Measurements from ENCODE around the gene TAOK3.
"Not testable (repeated sequence)": the region's sequence is repeated elsewhere in the genome, so short reads cannot be mapped to it uniquely, and the experiment has no call there.

Gene TAOK3

DNA sequence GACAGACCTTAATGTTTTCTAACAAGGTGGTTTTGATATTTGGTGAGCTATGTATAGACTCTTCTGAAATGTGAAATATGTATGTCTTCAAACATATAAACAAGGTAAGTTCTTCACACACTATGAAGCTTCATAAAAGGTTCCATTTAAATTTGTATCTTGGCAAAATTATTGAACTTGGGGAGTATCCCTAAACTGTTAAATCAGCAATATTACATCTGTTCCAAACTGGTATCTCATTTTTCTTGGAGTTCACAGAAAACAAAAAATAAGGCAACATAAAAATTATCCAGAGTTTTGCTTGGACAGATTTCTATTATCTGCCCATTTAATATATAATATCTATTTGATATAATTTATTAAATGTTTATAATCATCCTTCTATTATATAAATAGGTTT is 62.4 kb downstream of the TAOK3 start:
- Histone ChIP-seq H3K9ac (ENCODE audit: insufficient read length) (no peak overlapping the region), H3K9me3 (ENCODE audit: low read depth, low read length) (no peaks in the 10 kb centered on the region), H3K27ac (no peak overlapping the region), H3K4me3 (no peak overlapping the region), H3K36me3 (ENCODE audit: insufficient read depth, low read length) (no peaks in the 10 kb centered on the region)
- no peak for TF ChIP-seq EZH2 (IDR thresholded peaks at IDR 0.05)
- no peak for TF ChIP-seq POLR2AphosphoS5 (IDR thresholded peaks at IDR 0.05; ENCODE audit: borderline replicate concordance, low read depth, low read length)
- TF ChIP-seq FOXP2 (optimal IDR thresholded peaks at IDR 0.05; ENCODE audit: control extremely low read depth, extremely low read length, insufficient read depth) = no peak
- DNase-seq (ENCODE audit: low read depth, low spot score) = no peak

DNA sequence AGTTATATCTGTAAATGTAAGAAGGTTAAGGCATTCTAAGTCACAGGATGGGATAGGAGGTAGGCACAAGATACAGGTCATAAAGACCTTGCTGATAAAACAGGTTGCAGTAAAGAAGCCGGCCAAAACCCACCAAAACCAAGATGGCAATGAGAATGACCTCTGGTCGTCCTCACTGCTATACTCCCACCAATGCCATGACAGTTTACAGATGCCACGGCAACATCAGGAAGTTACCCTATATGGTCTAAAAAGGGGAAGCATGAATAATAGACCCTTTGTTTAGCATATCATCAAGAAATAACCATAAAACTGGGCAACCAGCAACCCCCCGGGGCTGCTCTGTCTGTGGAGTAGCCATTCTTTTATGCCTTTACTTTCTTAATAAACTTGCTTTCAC is 64.7 kb downstream of the TAOK3 start:
- not testable (repeated sequence) for H3K4me3 ChIP-seq; H3K9ac ChIP-seq (ENCODE audit: insufficient read length); H3K36me3 ChIP-seq (ENCODE audit: insufficient read depth, low read length); H3K27ac ChIP-seq; H3K9me3 ChIP-seq (ENCODE audit: low read depth, low read length); DNase-seq (ENCODE audit: low read depth, low spot score)

GRCh38 chr12:118307069-118307954 is 65.4 kb downstream of the TAOK3 start:
- Histone ChIP-seq H3K4me3 (no peak overlapping the region), H3K36me3 (ENCODE audit: insufficient read depth, low read length) (no peaks in the 10 kb centered on the region), H3K27ac (no peak overlapping the region), H3K9me3 (ENCODE audit: low read depth, low read length) (no peaks in the 10 kb centered on the region), H3K9ac (ENCODE audit: insufficient read length) (no peak overlapping the region)
- TF ChIP-seq FOXP2 (optimal IDR thresholded peaks at IDR 0.05; ENCODE audit: control extremely low read depth, extremely low read length, insufficient read depth) = no peak
- TF ChIP-seq EZH2 (IDR thresholded peaks at IDR 0.05) = no peak
- no peak for TF ChIP-seq POLR2AphosphoS5 (IDR thresholded peaks at IDR 0.05; ENCODE audit: borderline replicate concordance, low read depth, low read length)
- no peak for DNase-seq (ENCODE audit: low read depth, low spot score)

DNA sequence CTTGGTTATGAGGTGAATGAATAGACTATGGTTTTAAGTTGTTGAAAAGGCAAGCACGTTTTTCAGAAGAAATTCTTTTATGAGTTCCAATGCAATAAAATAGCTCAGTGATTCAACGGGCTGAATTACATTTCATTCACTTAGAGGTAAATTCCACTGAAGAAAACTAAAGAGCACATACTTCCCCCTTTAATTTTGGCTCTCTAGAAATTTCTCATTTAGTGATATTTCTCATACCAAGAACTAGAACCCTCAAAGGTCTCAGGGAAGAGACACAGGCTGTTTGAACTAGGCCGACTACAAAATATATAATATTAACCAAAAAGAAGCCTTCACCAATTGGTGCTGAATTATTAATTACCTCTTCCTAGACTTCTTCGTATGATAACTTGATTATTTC is 68.6 kb downstream of the TAOK3 start:
- H3K9me3 ChIP-seq (ENCODE audit: low read depth, low read length) = no peaks in the 10 kb centered on the region
- no peak overlapping the region for H3K27ac ChIP-seq
- no peak for TF ChIP-seq FOXP2 (optimal IDR thresholded peaks at IDR 0.05; ENCODE audit: control extremely low read depth, extremely low read length, insufficient read depth)
- TF ChIP-seq POLR2AphosphoS5 (IDR thresholded peaks at IDR 0.05; ENCODE audit: borderline replicate concordance, low read depth, low read length) = no peak
- TF ChIP-seq EZH2 (IDR thresholded peaks at IDR 0.05) = no peak
- H3K9ac ChIP-seq (ENCODE audit: insufficient read length) = no peak overlapping the region
- H3K4me3 ChIP-seq = no peak overlapping the region
- DNase-seq (ENCODE audit: low read depth, low spot score) = no peak
- H3K36me3 ChIP-seq (ENCODE audit: insufficient read depth, low read length) = no peaks in the 10 kb centered on the region

DNA sequence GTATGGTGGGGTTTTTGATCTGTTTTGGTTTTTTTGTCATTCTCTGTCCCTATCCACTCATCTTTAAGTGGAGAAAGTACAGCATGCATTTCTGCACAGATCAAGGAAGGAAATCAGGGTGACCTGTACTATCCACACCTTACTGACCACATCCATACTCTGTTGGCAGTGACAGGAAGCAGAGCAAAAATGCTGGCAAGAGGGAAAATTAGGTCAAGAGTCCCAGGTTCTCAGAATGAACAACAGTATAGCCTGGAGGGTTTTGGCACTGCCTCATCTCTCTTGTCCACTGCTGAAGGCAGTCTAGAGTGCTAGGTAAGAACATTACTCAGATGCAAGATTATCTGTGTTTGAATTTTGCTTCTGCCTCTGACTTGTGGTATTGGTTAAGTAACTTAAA is 70.7 kb downstream of the TAOK3 start:
- H3K36me3 ChIP-seq (ENCODE audit: insufficient read depth, low read length) = no peaks in the 10 kb centered on the region
- TF ChIP-seq FOXP2 (optimal IDR thresholded peaks at IDR 0.05; ENCODE audit: control extremely low read depth, extremely low read length, insufficient read depth) (no peak), EZH2 (IDR thresholded peaks at IDR 0.05) (no peak), POLR2AphosphoS5 (IDR thresholded peaks at IDR 0.05; ENCODE audit: borderline replicate concordance, low read depth, low read length) (no peak)
- H3K9ac ChIP-seq (ENCODE audit: insufficient read length) = no peak overlapping the region
- DNase-seq (ENCODE audit: low read depth, low spot score) = no peak
- no peaks in the 10 kb centered on the region for H3K9me3 ChIP-seq (ENCODE audit: low read depth, low read length)
- H3K27ac ChIP-seq = no peak overlapping the region
- no peak overlapping the region for H3K4me3 ChIP-seq

DNA sequence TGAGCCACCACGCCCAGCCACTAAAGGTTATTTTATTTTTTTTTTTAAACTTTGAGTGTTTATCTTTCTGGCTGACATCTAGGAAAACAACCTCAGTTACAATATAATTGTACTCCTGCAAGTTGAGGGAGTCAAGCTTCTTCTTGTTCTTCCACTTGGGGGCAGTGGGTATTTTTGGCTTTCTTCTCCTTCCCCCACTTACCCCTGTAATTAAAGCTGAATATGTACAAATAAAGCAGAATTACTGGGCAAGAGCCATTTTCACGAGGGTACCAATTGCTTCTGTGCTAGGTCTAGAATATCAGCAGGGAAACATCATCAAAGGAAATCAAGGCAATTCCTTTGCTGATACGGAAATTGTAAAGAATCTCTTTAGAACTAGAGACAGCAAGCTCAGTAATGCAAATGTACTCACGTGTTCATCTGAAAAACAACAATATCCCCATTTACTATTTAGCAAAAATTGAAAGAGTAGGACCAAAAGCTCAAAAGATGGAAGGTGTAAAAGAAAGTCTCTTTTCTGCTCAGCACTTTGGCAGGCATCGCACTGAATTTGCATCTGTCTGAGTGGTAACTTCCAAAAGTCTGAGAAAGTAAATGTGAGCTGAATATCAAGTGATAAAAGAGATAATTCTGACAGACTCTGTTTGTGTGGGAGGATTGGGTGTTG is 72.8 kb downstream of the TAOK3 start:
- Histone ChIP-seq H3K36me3 (ENCODE audit: insufficient read depth, low read length) (no peaks in the 10 kb centered on the region), H3K27ac (no peak overlapping the region), H3K4me3 (no peak overlapping the region), H3K9ac (ENCODE audit: insufficient read length) (no peak overlapping the region), H3K9me3 (ENCODE audit: low read depth, low read length) (no peaks in the 10 kb centered on the region)
- no peak for DNase-seq (ENCODE audit: low read depth, low spot score)
- TF ChIP-seq POLR2AphosphoS5 (IDR thresholded peaks at IDR 0.05; ENCODE audit: borderline replicate concordance, low read depth, low read length) (no peak), EZH2 (IDR thresholded peaks at IDR 0.05) (no peak), FOXP2 (optimal IDR thresholded peaks at IDR 0.05; ENCODE audit: control extremely low read depth, extremely low read length, insufficient read depth) (no peak)

DNA sequence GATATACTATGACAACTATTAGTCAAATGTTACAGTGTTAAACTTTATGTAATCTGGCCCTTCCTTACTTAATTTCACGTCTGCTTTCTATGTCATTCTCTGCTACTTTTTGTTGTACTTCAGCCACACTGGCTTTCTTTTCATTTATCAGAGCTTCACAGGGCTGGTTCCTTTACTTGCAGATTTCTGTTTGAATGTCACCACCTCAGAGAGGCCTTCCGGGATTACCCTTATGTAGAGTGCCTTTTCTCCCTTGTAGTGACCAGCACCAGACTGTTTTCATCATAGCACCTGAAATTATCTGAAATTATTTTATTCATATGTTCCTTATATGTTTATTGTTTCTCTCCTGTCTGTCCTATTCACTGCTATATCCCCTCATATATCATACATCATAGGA is 75.4 kb downstream of the TAOK3 start:
- no peak for TF ChIP-seq EZH2 (IDR thresholded peaks at IDR 0.05)
- TF ChIP-seq FOXP2 (optimal IDR thresholded peaks at IDR 0.05; ENCODE audit: control extremely low read depth, extremely low read length, insufficient read depth) = no peak
- no peak for TF ChIP-seq POLR2AphosphoS5 (IDR thresholded peaks at IDR 0.05; ENCODE audit: borderline replicate concordance, low read depth, low read length)
- Histone ChIP-seq H3K27ac (no peak overlapping the region), H3K4me3 (no peak overlapping the region), H3K36me3 (ENCODE audit: insufficient read depth, low read length) (no peaks in the 10 kb centered on the region), H3K9ac (ENCODE audit: insufficient read length) (no peak overlapping the region), H3K9me3 (ENCODE audit: low read depth, low read length) (no peaks in the 10 kb centered on the region)
- DNase-seq (ENCODE audit: low read depth, low spot score) = no peak

DNA sequence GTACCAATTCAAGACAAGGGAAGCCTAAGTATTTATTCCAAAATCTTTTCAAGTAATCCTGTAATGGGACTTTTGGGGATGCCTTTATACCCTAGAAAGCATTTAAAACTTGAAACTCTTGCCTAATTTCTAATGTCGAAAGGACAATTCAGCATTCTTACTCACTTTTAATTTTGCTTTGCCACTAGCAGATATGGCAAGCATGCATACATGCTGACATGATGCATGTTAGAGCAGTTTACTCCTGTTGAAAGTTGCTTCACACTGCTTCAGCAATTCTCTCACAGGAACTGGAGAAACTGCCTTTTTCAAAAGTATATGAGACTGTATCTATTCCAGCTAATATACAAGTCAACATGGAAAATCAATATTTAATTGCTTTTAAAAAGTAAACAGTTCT is 79.9 kb downstream of the TAOK3 start:
- Histone ChIP-seq H3K9me3 (ENCODE audit: low read depth, low read length) (no peaks in the 10 kb centered on the region), H3K9ac (ENCODE audit: insufficient read length) (no peak overlapping the region), H3K36me3 (ENCODE audit: insufficient read depth, low read length) (no peaks in the 10 kb centered on the region), H3K27ac (no peak overlapping the region), H3K4me3 (no peak overlapping the region)
- no peak for TF ChIP-seq EZH2 (IDR thresholded peaks at IDR 0.05)
- TF ChIP-seq FOXP2 (optimal IDR thresholded peaks at IDR 0.05; ENCODE audit: control extremely low read depth, extremely low read length, insufficient read depth) = no peak
- TF ChIP-seq POLR2AphosphoS5 (IDR thresholded peaks at IDR 0.05; ENCODE audit: borderline replicate concordance, low read depth, low read length) = no peak
- DNase-seq (ENCODE audit: low read depth, low spot score) = no peak
